ENCODE results near the gene SIGLEC1.

- TF ChIP-seq CTCF (IDR thresholded peaks at IDR 0.05), result no peak
- TF ChIP-seq POLR2A (IDR thresholded peaks at IDR 0.05), result no peak
Measured at GRCh38 chr20:3733119-3733995, 21.0 kb upstream of the SIGLEC1 start.
